ENCODE data around the gene SLC7A5.
"Not testable (repeated sequence)": the region's sequence is repeated elsewhere in the genome, so short reads cannot be mapped to it uniquely, and the experiment has no call there.

Gene SLC7A5

DNA sequence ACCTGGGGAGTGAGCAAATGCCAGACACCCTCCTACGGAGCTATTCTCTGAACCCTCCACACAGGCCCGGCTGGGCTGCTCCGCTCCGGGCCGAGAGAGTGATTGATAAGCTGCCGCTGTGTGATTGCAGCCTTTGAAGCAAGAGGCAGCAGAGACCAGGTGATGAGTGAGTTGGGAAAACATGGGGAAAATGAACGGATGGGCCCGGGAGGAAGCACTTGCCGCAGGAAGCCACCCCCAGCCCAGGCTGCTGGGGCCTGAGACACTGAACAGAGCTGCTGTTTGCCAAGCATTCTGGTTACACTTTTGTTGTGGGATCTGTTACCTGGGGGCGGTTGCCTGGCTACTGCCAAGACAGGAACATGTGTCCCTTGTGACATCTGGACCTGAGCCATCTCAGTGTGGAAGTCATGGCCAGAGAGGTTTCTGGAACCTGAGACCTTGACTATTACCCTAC, 57.1 kb downstream of the SLC7A5 start:
- Histone ChIP-seq H3K27ac (no peak overlapping the region), H2AFZ (ENCODE audit: low read depth) (no peak overlapping the region), H4K20me1 (ENCODE audit: insufficient read depth) (no peaks in the 10 kb centered on the region), H3K36me3 (ENCODE audit: insufficient read depth) (no peaks in the 10 kb centered on the region), H3K79me2 (ENCODE audit: insufficient read depth, low read depth) (no peaks in the 10 kb centered on the region), H3K27me3 (ENCODE audit: insufficient read depth, low read depth) (peaks cover 23% of the 10 kb centered on the region; the same call in 1 of the 2 replicates), H3K4me3 (IDR thresholded peaks at IDR 0.05; ENCODE audit: insufficient read depth, low read depth, low read length) (no peak overlapping the region), H3K4me2 (no peak overlapping the region), H3K4me1 (ENCODE audit: low read depth, poor library complexity, severe bottlenecking) (no peaks in the 10 kb centered on the region), H3K9ac (no peak overlapping the region)
- TF ChIP-seq, protein P1, sequence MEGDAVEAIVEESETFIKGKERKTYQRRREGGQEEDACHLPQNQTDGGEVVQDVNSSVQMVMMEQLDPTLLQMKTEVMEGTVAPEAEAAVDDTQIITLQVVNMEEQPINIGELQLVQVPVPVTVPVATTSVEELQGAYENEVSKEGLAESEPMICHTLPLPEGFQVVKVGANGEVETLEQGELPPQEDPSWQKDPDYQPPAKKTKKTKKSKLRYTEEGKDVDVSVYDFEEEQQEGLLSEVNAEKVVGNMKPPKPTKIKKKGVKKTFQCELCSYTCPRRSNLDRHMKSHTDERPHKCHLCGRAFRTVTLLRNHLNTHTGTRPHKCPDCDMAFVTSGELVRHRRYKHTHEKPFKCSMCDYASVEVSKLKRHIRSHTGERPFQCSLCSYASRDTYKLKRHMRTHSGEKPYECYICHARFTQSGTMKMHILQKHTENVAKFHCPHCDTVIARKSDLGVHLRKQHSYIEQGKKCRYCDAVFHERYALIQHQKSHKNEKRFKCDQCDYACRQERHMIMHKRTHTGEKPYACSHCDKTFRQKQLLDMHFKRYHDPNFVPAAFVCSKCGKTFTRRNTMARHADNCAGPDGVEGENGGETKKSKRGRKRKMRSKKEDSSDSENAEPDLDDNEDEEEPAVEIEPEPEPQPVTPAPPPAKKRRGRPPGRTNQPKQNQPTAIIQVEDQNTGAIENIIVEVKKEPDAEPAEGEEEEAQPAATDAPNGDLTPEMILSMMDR (conservative IDR thresholded peaks at IDR 0.05; ENCODE audit: low read depth, low read length), result no peak

DNA sequence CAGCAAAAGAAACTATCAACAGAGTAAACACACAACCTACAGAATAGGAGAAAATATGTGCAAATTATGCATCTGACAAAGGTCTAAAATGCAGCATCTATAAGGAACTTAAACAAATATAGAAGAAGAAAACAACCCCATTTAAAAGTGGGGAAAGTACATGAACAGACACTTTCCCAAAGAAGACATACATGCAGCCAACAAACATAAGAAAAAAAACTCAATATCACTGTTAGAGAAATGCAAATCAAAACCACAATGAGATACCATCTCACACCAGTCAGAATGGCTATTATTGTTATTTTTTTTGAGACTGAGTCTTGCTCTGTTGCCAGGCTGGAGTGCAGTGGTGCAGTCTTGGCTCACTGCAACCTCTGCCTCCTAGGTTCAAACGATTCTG, 57.9 kb downstream of the SLC7A5 start:
- H3K4me3 ChIP-seq (IDR thresholded peaks at IDR 0.05; ENCODE audit: insufficient read depth, low read depth, low read length); H3K79me2 ChIP-seq (ENCODE audit: insufficient read depth, low read depth); H2AFZ ChIP-seq (ENCODE audit: low read depth); H3K4me1 ChIP-seq (ENCODE audit: low read depth, poor library complexity, severe bottlenecking); H3K36me3 ChIP-seq (ENCODE audit: insufficient read depth); H3K27ac ChIP-seq; H3K9ac ChIP-seq; H4K20me1 ChIP-seq (ENCODE audit: insufficient read depth); H3K4me2 ChIP-seq: not testable (repeated sequence)
- peaks cover 21% of the 10 kb centered on the region; the same call in 1 of the 2 replicates for H3K27me3 ChIP-seq (ENCODE audit: insufficient read depth, low read depth)

DNA sequence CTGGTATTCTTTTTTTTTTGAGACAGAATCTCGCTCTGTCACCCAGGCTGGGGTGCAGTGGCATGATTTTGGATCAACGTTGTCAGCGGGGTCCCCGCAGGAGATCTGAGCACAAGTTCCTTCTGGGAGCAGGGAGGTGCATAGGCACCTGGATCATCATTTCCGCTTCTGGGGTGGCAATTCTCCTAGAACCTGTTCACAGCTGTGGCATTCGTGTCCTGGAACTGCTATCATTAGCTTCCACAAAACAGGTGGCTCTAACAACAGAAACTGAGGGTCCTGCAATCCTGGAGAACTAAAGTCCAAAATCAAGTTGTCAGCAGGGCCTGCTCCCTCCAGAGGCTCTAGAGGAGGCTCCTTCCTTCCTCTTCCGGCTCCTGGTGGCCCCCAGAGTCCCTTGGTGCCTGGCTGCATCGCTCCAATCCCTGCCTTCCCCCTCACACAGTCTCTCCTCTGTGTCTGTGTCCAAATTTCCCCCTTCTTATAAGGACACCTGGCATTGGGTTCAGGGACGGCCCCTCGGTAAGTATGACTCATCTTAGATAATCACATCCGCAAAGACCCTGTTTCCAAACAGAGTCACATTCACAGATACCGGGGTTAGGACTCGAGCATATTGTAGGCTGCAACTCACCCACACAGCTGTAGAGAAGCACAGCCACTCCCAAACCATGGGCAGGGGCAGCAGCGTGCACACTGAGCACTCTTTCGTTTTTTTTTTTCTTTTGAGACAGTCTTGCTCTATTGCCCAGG, 60.0 kb downstream of the SLC7A5 start:
- TF ChIP-seq, protein P1 (conservative IDR thresholded peaks at IDR 0.05; ENCODE audit: low read depth, low read length), result no peak
- Histone ChIP-seq H3K4me1 (ENCODE audit: low read depth, poor library complexity, severe bottlenecking) (peaks cover 6% of the 10 kb centered on the region), H3K9ac (no peak overlapping the region), H3K79me2 (ENCODE audit: insufficient read depth, low read depth) (no peaks in the 10 kb centered on the region), H4K20me1 (ENCODE audit: insufficient read depth) (no peaks in the 10 kb centered on the region), H2AFZ (ENCODE audit: low read depth) (no peak overlapping the region), H3K4me2 (no peak overlapping the region), H3K36me3 (ENCODE audit: insufficient read depth) (no peaks in the 10 kb centered on the region), H3K27ac (no peak overlapping the region), H3K4me3 (IDR thresholded peaks at IDR 0.05; ENCODE audit: insufficient read depth, low read depth, low read length) (no peak overlapping the region), H3K27me3 (ENCODE audit: insufficient read depth, low read depth) (peaks cover 9% of the 10 kb centered on the region; the same call in 1 of the 2 replicates)

DNA sequence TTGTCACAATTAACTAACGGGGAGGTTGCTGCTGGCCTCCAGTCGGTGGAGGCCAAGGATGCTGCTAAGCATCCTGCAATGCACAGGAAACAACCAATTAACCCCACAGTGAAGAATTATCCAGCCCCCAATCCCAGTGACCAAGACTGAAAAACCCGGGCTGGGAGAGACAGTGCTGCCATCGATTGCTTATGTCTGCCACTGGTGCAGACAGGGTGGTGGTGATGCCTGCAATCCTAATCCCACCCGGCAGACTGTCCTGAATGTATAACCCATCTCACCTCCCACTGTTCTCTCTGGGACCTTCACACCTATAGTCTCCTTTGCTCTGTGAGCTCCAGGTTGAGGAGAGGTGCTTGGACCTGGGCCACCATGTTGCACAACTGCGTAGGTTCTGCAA, 61.2 kb downstream of the SLC7A5 start:
- no peak overlapping the region for H3K9ac ChIP-seq
- H3K4me2 ChIP-seq, result no peak overlapping the region
- H4K20me1 ChIP-seq (ENCODE audit: insufficient read depth), result no peaks in the 10 kb centered on the region
- H2AFZ ChIP-seq (ENCODE audit: low read depth), result no peak overlapping the region
- TF ChIP-seq, protein P1 (conservative IDR thresholded peaks at IDR 0.05; ENCODE audit: low read depth, low read length), result no peak
- no peak overlapping the region for H3K4me3 ChIP-seq (IDR thresholded peaks at IDR 0.05; ENCODE audit: insufficient read depth, low read depth, low read length)
- peaks cover 7% of the 10 kb centered on the region; the same call in 1 of the 2 replicates for H3K27me3 ChIP-seq (ENCODE audit: insufficient read depth, low read depth)
- no peaks in the 10 kb centered on the region for H3K36me3 ChIP-seq (ENCODE audit: insufficient read depth)
- no peak overlapping the region for H3K27ac ChIP-seq
- no peaks in the 10 kb centered on the region for H3K79me2 ChIP-seq (ENCODE audit: insufficient read depth, low read depth)
- H3K4me1 ChIP-seq (ENCODE audit: low read depth, poor library complexity, severe bottlenecking), result peaks cover 6% of the 10 kb centered on the region

All from KMS-11 (cell line).